ENCODE measurements around the gene FRS3. TPM values are rescaled to one million over a fixed set of nuclear protein-coding genes. Genes with fewer than 3 reads are reported as not detected.
"Not testable (repeated sequence)": the region's sequence is repeated elsewhere in the genome, so short reads cannot be mapped to it uniquely, and the experiment has no call there.

FRS3 gene, protein sequence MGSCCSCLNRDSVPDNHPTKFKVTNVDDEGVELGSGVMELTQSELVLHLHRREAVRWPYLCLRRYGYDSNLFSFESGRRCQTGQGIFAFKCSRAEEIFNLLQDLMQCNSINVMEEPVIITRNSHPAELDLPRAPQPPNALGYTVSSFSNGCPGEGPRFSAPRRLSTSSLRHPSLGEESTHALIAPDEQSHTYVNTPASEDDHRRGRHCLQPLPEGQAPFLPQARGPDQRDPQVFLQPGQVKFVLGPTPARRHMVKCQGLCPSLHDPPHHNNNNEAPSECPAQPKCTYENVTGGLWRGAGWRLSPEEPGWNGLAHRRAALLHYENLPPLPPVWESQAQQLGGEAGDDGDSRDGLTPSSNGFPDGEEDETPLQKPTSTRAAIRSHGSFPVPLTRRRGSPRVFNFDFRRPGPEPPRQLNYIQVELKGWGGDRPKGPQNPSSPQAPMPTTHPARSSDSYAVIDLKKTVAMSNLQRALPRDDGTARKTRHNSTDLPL
- total RNA-seq: 7.5 TPM

DNA sequence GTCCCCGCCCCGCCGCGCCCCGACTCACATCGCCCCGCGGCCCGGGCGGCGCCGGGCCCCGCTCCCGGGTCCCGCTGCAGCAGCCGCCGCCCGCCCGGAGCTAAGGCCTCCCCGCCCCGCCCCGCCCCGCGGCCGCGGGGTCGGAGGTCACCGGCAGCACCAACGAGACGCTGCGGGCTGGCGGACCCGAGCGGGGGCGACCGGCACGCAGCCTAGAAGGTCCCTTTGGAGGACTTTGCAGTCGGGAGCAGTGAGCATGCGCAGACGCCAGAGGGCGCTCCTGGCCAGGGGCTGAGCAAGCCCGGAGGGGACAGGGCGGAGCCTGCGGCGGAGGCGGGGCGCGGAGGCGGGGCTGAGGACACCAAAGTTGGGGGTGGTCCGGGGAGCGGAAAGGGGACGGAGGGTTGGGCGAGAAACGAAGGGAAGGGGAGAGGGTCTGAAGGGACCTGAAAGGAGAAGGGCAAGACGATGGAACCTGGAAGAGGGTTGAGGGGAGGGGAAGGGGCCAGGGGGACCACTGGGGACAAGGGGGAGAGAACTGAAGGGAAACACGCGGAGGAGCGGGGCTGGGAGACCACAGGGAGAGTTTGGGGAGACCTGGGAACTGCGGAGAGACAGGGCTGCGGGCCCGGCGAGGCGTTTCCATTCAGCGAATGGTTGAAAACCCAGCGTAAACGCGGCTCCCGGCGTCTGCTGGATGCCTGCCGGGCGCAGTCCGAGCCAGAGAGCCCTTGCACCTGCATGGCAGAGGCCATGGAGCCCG lies at the start of gene FRS3:
TSS of gene FRS3 (minus strand) at position 113 of the 763 bp plus-strand sequence. CDS start 2,913 bp downstream, outside the sequence.
- peak; percentile 99 for DNase-seq (ENCODE audit: low spot score)

DNA sequence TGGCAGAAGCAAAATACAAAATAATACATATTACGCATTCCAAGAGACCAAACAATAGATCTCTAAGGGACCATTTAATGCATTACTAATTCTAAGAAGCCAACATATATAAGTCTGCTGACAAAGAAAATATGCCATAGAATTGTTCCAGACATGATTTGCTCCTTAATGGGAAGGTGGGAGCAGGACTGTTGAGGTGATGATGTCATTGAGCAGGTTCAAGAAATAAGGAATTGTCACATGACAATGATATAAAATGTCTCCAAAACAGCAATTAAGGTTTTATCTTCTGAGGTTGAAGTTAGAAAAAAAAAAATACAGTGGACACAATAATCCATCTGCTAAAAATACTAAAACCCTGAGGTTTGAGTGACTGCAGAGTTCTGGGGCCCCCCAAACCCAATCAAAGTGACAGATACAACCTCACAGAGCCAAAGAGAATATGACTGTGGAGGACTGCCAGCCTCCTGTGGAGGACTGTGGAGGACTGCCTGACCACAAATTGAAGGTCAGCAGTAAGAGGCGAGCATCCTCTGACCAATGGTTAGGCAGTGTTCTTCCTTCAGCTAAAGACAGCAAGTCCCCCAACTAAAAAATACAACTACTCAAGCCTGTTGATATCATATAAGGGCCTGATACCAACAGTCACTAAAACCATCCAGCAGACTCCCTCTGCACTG lies 46.8 kb upstream of the FRS3 start:
- no peak for DNase-seq (ENCODE audit: low spot score)

DNA sequence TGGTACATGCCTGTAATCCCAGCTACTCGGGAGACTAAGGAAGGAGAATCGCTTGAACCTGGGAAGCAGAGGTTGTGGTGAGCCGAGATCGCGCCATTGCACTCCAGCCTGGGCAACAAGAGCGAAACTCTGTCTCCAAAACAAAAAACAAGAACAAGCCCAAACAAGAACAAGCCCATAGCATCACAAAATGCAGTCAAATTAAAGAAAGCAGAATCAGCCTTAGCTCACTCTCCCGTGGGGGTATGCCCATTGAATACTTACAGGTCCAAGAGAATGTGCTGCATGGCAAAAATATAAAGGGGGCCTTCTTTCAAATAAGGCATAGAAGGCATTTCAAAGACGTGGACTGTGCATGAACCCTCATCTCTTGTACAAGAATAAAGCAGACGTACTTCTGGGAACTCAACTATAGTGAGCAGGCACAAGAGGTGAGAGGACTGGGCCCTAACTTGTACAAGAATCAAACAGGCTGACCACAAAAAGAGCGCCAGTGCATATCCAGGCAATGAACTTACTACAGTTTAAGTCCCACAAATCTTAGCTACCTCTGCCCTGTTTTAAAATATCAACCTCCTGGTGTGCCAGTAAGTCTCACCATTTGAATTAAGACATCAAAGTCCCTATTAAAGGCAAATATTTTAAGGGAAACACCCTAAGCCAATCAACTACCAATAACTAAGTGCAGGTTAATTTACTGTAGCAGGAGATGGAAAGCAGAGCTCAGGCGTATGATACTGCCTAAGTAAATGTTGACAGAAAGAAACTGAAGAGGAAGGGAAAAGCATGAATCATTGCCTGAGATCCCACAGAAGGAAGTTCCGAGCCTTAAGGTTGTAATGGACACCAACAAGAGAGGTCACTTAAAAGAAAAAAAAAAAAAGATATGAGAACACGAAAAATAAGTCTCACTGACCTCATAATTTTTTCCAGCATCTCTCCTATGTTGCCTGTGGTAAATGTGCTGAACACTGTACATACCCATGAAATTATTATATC lies 45.2 kb upstream of the FRS3 start:
- DNase-seq (ENCODE audit: low spot score): no peak

DNA sequence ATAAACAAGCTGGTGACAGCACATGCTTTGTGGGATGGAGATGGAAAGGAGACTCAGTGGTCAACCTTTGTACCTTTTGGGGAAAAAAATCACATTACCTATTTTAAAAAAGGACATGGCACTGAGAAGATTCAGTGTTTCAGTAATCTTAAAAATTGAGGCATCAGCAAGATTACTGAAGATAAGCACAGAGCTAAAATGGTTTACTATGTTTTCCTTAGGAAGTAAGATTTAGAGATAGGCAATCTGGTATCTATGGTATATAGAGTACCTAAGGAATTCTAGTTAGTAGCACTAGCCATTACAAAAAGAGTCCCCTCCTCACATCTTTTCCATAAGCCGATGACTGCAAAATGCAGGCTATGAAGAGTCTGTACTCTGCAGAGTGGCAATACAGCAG lies 43.5 kb upstream of the FRS3 start:
- DNase-seq (ENCODE audit: low spot score): no peak

DNA sequence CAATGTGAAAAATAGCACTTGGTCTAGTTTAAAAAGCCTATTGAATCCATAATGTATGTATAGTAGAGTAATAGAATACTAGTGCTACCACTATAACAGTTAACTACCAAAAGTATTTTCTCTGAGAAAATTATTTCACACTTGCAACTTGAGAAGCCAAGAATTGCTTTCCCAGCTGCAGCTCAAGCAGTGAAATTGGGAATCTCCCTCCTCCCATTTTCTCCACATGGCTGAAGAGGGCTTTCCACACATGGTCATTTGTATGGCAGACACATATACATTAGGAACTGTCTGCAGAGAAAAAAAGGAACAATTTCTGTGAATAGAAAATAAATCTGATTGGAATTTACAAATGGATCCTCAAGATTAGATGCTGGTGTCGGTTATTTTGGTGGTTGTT lies 42.3 kb upstream of the FRS3 start:
- DNase-seq (ENCODE audit: low spot score): no peak

DNA sequence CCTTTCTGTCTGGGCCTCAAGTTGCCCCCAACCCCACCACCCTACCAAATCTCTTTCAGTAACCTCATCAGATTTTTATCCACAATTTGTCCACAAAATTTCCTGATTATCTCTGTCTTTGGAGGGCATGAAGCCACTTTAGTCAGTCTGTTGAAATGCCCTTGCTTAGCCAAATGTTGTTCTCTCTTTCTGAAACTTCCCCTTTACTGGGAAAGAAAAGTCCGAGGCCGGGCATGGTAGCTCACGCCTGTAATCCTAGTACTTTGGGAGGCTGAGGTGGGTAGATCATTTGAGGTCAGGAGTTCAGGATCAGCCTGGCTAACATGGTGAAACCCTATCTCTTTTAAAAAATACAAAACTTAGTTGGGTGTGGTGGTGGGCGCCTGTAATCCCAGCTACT lies 41.6 kb upstream of the FRS3 start:
- no peak for DNase-seq (ENCODE audit: low spot score)

DNA sequence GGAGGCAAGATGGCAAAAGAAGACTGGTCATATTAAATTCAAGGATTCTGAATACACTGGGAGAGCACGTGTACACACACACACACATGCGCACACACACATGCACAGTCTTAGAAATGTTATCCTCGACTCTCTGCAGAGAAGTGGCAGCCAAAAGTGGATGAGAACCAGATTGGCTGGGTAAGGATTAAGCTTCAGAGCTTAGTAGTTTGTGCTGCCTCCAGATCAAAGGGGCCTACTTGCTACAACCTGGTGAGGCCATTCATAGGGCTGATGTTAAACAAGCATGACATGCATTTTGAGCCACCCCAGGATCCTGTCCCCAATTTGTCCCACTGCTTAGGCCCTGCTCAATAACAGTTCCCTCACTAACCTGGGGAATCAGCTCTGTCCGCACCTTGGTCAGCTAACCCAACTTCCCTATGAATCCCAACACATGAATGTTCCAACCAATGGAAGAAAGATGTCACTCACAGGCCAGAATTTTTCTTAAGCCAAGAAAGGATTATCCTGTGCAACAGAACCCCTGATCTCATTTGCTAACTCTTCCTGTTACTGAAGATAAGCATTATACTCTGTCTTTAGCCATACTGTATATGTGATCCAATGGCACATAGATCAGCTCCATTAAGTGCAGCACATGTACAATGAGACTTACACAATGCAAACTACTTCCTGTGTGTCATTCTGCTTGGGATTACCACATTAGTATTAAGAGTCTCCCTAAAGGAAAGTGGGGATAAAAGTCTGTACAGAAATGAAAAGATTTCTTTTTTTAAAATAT lies 38.8 kb upstream of the FRS3 start:
- no peak for DNase-seq (ENCODE audit: low spot score)

DNA sequence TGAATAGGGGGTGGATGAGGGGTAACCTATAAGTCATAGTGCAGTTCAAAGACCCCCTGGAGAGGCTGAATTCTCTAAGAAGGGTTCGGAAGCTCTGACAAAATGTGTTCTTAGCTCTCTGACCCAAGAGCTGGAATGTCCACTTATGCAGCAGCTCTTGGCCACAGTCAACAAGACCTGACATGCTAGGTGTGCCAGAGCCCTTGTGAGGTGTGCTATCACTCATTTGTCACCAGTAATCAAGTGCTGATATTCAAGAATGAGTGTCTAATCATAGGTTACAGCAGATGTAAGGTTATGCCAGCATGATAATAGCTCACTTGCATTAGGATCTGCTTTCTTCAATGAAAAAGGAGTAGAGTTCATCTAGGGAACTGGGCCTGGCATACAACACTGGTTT lies 35.9 kb upstream of the FRS3 start:
- DNase-seq (ENCODE audit: low spot score): no peak

DNA sequence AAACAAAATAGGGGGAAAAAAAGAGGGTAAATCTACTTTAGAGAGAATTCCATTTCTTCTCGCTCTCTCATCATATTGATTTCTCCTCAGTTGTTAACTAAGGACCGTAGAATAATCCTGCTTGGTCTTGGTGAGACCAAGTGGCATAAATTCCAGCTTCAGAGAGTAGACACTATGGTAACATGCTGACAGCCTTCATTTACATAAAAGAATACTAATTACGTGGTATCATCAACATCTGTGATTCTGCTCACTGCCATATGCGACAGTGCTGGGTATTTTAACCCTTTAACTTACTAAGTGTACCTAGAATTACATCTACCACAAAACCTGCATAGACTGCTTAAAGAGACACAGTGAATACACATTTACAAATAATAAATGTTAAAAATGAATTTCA lies 34.9 kb upstream of the FRS3 start:
- DNase-seq (ENCODE audit: low spot score): no peak

DNA sequence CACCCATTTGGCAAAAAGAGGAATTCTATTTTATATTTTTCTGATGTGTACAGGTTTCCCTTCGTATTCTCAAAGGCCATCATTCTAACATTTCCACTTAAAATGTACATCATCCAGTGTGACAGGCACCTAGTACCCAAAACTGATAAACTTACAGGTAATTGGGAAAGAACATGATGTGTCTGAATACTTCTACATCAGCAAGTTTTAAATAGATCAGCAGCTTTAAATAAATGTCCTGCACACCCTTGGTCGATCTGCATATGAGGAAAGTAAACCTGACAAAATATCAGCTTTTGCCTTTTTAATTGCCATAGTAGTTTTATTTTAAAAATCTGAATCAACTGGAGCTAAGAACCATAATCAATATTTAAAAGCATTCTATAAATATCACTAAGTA lies 34.3 kb upstream of the FRS3 start:
- DNase-seq (ENCODE audit: low spot score): no peak

DNA sequence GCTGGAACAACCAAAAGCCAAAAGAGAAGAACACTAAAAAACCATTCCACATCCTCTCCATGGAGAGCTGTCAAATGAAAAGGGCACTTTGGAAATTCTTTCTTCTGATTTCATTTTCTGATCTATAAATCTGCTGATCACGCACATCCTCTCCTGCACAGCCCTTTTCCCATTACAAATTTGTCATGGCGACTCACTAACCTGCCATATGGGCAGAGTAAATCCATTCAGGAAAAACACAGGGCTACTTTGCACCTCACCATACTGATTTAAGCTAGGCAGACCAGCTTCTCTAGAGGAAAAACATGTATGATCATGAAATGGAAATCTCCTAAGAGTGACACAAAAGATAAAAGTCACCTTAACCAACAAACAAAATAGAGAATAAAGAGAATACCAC lies 33.8 kb upstream of the FRS3 start:
- DNase-seq (ENCODE audit: low spot score): no peak

DNA sequence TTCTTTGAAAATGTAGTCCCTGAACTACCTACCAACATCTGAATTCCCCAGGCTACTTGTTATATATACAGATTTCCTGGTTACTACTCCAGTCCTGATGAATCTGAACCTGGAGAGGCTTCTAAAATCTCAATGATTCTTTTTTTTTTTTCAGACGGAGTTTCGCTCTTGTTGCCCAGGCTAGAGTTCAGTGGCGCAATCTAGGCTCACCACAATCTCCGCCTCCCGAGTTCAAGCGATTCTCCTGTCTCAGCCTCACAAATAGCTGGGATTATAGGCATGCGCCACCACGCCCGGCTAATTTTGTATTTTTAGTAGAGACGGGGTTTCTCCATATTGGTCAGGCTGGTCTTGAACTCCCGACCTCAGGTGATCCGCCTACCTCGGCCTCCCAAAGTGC lies 32.2 kb upstream of the FRS3 start:
- not testable (repeated sequence) for DNase-seq (ENCODE audit: low spot score)

DNA sequence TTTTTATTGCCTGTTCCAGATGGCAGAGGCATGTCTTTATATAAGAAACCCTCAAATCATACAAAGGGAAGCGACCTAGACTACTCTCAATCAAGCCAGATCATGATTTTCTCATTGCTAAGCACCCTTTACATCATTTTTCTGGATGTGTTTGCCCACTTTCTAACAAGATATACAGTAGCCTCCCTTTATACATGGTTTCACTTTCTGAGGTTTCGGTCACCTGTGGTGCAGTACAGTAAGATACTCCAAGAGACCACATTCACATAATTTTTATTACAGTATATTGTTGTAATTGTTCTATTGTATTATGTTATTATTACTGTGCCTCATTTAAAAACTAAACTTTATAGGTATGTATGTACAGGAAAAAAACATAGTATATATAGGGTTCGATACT lies 31.4 kb upstream of the FRS3 start:
- DNase-seq (ENCODE audit: low spot score): no peak

DNA sequence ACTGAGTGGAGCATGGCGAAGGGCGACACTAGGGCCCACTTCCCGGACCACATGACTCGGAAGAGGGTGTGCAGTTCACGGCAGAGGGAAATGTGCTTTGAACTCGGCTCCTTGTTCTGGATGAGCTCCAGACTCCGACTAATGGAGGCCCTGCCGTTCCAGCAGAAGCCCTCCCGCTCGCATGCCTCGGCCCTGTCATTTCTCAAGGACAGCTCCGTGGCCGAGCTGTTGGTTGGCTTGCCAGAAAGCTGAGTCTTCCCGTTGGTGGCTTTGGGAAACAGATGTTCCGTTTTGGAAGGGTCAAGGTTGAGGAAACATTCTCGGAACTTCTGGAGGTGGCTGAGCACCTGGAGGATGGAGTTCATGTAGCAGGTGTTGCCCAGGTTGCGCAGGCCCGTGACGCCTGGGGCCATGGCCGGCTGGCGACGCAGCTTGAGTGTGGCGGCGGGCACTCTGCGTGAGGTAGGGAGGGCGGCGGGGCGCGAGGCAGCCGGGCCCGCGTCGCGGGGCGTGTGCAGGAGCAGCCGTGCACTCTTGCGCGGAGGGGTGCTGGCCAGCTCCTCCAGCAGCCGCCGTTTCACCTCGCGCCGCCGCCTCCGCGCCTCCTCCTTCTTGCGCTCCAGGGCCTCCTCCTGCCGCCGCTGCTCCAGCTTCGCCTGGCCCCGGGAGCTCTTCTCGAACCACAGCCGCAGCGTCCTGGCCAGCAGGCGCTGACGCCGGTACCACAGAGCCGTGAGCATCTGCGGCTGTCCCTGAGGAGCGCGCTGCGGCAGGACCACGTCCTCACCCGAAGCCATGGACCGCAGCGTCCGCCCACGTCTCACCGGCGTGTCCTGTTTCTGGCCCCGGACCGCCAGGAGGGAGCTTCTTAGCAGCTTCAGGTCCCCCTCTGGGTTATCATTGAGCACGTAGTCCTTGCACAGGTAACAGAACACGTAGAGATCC lies 26.4 kb upstream of the FRS3 start:
- DNase-seq (ENCODE audit: low spot score): no peak

DNA sequence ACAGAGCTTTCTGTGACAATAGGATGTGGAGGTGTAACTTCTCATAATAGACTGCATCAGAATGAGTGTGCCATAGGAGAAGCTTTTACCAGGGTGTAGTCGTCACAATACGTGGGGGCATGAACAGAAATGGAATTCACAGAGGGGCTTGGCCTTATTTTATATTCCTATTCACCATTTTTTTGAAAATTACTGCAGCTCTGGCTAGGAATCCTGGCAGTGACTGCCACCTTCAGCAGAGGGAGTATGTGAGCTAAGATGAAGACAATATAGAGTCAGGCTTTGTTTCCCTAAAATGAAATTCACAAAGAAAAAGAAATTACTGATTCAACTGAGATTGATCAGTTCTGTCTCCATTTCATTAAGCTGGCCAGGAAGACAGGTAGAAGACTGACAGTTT lies 21.7 kb upstream of the FRS3 start:
- no peak for DNase-seq (ENCODE audit: low spot score)

DNA sequence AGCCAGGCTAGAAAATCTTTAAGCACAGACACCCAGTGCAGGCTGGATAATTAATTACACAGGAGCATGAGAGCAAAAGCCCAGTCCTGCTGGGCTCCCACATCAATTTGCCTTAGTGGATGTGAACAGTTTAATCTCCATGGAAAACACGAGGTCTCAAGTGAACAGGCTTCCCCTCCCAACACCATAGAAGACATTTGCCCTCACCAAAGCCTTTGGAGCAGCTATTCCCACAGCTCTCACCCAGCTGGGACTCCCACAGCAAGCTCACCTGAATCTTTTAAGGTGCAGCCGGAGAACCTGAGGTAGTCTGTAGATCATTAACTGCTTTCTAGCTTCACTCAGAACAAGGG lies 19.8 kb upstream of the FRS3 start:
- DNase-seq (ENCODE audit: low spot score): no peak

DNA sequence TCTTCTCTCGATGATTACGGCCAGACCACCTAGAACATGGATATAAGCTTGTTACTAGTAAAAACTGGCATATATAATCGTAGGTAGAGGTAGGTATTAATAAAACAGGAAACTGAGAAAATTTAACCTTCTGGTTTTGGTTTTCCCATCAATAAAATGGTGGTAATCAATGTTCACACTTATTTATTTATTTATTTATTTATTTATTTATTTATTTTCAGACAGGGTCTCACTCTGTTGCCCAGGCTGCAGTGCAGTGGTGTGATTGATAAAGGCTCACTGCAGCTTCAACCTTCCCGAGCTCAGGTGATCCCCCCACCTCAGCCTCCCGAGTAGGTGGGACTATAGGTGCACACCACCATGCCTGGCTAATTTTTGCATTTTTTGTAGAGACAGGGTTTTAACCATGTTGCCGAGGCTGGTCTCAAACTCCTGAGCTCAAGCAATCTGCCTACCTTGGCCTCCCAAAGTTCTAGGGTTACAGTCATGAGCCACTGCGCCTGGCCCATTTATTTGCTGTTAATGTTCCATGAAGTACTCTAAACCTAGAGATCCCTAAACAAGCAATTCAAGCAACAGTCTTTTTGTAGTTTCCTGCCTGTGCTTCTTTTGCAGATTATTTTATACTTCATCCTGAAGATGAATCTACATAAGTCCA lies 19.3 kb upstream of the FRS3 start:
- DNase-seq (ENCODE audit: low spot score): no peak

DNA sequence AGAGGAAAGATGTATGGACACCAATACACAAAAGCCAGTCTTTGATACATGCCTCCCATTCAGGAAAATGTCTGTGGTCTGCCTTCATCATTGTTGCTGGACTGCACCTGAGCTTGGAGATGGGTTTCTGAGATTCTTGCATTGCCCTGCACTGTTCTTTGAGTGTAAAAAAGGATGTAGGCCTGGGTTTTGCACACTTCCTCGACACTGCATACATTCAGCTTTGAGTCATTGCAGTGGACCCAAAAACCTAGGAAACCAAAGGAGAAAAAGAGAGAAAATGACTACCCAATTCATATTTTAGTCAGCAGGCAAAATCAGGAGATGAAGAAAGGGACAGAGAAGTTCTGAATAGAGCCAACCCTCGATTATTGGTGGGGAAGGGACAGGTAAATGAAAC lies 16.8 kb upstream of the FRS3 start:
- no peak for DNase-seq (ENCODE audit: low spot score)

DNA sequence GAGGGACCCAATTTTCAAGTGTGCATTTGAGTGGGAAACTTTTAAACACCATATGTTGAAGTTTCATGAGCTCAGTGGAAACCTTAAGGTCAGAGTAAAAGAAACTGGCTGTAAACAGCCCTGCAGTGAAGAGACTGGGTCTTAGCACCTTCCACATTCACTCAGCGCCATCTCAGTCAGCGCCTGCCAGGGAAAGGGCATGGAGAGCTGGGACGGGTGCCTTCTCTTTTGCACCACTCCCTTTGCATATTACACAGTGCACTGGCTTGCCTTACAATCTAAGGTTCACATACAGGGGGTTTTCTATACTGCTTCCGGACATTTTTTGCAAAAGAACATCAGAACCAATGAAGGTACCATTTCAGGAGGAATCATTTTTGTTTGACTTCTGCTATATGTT lies 12.3 kb upstream of the FRS3 start:
- DNase-seq (ENCODE audit: low spot score): no peak

Measured in ureter (tissue), 1 donor.